ENCODE data around the gene CUL3.
A peak's percentile ranks its signal among the peaks of the same experiment; 100 is the strongest.

CUL3 gene

GRCh38 chr2:224472137-224472536 lies 113.0 kb downstream of the CUL3 start:
- DNase-seq (ENCODE audit: low read depth) = no peak

GRCh38 chr2:224469374-224469964 lies 115.7 kb downstream of the CUL3 start:
- DNase-seq (ENCODE audit: low read depth) = no peak

GRCh38 chr2:224466304-224466895 lies 118.8 kb downstream of the CUL3 start:
- no peak for DNase-seq (ENCODE audit: low read depth)

GRCh38 chr2:224461391-224461790 lies 123.8 kb downstream of the CUL3 start:
- no peak for DNase-seq (ENCODE audit: low read depth)

GRCh38 chr2:224457408-224458096 lies 127.6 kb downstream of the CUL3 start:
- no peak for DNase-seq (ENCODE audit: low read depth)

- no peak for DNase-seq (ENCODE audit: low read depth)
Observed at GRCh38 chr2:224453892-224454291, 131.3 kb downstream of the CUL3 start.

GRCh38 chr2:224449212-224450147 lies 135.7 kb downstream of the CUL3 start:
- DNase-seq (ENCODE audit: low read depth) = peak; percentile 33

- DNase-seq (ENCODE audit: low read depth) = no peak
Observed at GRCh38 chr2:224448236-224448635, 136.9 kb downstream of the CUL3 start.

- no peak for DNase-seq (ENCODE audit: low read depth)
Observed at GRCh38 chr2:224444783-224445182, 140.4 kb downstream of the CUL3 start.

- peak; percentile 18 for DNase-seq (ENCODE audit: low read depth)
Observed at GRCh38 chr2:224444021-224444420, 141.1 kb downstream of the CUL3 start.

- DNase-seq (ENCODE audit: low read depth) = peak; percentile 40
Observed at GRCh38 chr2:224442071-224442967, 142.8 kb downstream of the CUL3 start.

- no peak for DNase-seq (ENCODE audit: low read depth)
Observed at GRCh38 chr2:224440988-224441387, 144.2 kb downstream of the CUL3 start.

- no peak for DNase-seq (ENCODE audit: low read depth)
Observed at GRCh38 chr2:224438726-224439125, 146.4 kb downstream of the CUL3 start.

- DNase-seq (ENCODE audit: low read depth) = no peak
Observed at GRCh38 chr2:224436634-224437033, 148.5 kb downstream of the CUL3 start.

GRCh38 chr2:224434618-224435017 lies 150.5 kb downstream of the CUL3 start:
- no peak for DNase-seq (ENCODE audit: low read depth)

GRCh38 chr2:224433442-224433841 lies 151.7 kb downstream of the CUL3 start:
- DNase-seq (ENCODE audit: low read depth) = no peak

- DNase-seq (ENCODE audit: low read depth) = no peak
Observed at GRCh38 chr2:224432003-224432579, 153.1 kb downstream of the CUL3 start.

- no peak for DNase-seq (ENCODE audit: low read depth)
Observed at GRCh38 chr2:224429441-224429810, 155.7 kb downstream of the CUL3 start.

GRCh38 chr2:224428787-224429440 lies 156.2 kb downstream of the CUL3 start:
- DNase-seq (ENCODE audit: low read depth) = no peak

GRCh38 chr2:224427471-224427870 lies 157.7 kb downstream of the CUL3 start:
- no peak for DNase-seq (ENCODE audit: low read depth)

- DNase-seq (ENCODE audit: low read depth) = no peak
Observed at GRCh38 chr2:224426656-224427055, 158.5 kb downstream of the CUL3 start.

Data from EH (cell line).